ENCODE data around the gene RELN.

The RELN gene

GRCh38 chr7:103856929-103857328 lies 132.5 kb downstream of the RELN start:
- in situ Hi-C loops (cut with HindIII; ENCODE audit: low sequenced_read_pairs), result no loop called here
- no peak for TF ChIP-seq CTCF (IDR thresholded peaks at IDR 0.05; ENCODE audit: low read depth, low read length)
- no peak overlapping the region for H3K4me3 ChIP-seq (ENCODE audit: low read depth, low read length)
- DNase-seq (ENCODE audit: low read depth, low spot score), result no peak

- H3K4me3 ChIP-seq (ENCODE audit: low read depth, low read length), result no peak overlapping the region
- TF ChIP-seq CTCF (IDR thresholded peaks at IDR 0.05; ENCODE audit: low read depth, low read length), result no peak
- DNase-seq (ENCODE audit: low read depth, low spot score), result no peak
- in situ Hi-C loops (cut with HindIII; ENCODE audit: low sequenced_read_pairs), result no loop called here
Observed at GRCh38 chr7:103855671-103856070, 133.8 kb downstream of the RELN start.

GRCh38 chr7:103854611-103855010 lies 134.8 kb downstream of the RELN start:
- no peak overlapping the region for H3K4me3 ChIP-seq (ENCODE audit: low read depth, low read length)
- no peak for DNase-seq (ENCODE audit: low read depth, low spot score)
- no peak for TF ChIP-seq CTCF (IDR thresholded peaks at IDR 0.05; ENCODE audit: low read depth, low read length)
- in situ Hi-C loops (cut with HindIII; ENCODE audit: low sequenced_read_pairs), result no loop called here

- DNase-seq (ENCODE audit: low read depth, low spot score), result peak; percentile 44
- no peak for TF ChIP-seq CTCF (IDR thresholded peaks at IDR 0.05; ENCODE audit: low read depth, low read length)
- H3K4me3 ChIP-seq (ENCODE audit: low read depth, low read length), result no peak overlapping the region
- in situ Hi-C loops (cut with HindIII; ENCODE audit: low sequenced_read_pairs), result no loop called here
Observed at GRCh38 chr7:103851357-103851756, 138.1 kb downstream of the RELN start.

GRCh38 chr7:103843689-103844480 lies 145.6 kb downstream of the RELN start:
- no peak overlapping the region for H3K4me3 ChIP-seq (ENCODE audit: low read depth, low read length)
- no peak for DNase-seq (ENCODE audit: low read depth, low spot score)
- TF ChIP-seq CTCF (IDR thresholded peaks at IDR 0.05; ENCODE audit: low read depth, low read length), result no peak
- in situ Hi-C loops (cut with HindIII; ENCODE audit: low sequenced_read_pairs), result no loop called here

GRCh38 chr7:103833401-103833800 lies 156.1 kb downstream of the RELN start:
- DNase-seq (ENCODE audit: low read depth, low spot score), result no peak
- in situ Hi-C loops (cut with HindIII; ENCODE audit: low sequenced_read_pairs), result no loop called here
- no peak overlapping the region for H3K4me3 ChIP-seq (ENCODE audit: low read depth, low read length)
- no peak for TF ChIP-seq CTCF (IDR thresholded peaks at IDR 0.05; ENCODE audit: low read depth, low read length)

All from astrocyte of the spinal cord (primary cell).